OCI-LY1 (cell line): Measurements from ENCODE around the gene PJA2.
A peak's percentile ranks its signal among the peaks of the same experiment; 100 is the strongest.

Experiments used
- H2AFZ ChIP-seq: fragments of 200-600 bp; sonication (generic), shearing (Covaris generic); 2 replicates; pipeline ENCODE4 v1.6.0; 2014; ENCODE audit warnings: antibody characterized with exemption, mild to moderate bottlenecking, low read length
- H3F3A ChIP-seq: fragments of 200-600 bp; sonication (generic), shearing (Covaris generic); 2 replicates; pipeline ENCODE4 v1.6.0; 2014; ENCODE audit warnings: mild to moderate bottlenecking, antibody characterized with exemption, low read length, moderate library complexity; ENCODE audit not compliant: insufficient read depth
- H3K27ac ChIP-seq: fragments of 200-600 bp; sonication (generic); 2 replicates; pipeline ENCODE4 v1.5.1; 2014; ENCODE audit warnings: low read length, mixed run types, mild to moderate bottlenecking, low read depth; ENCODE audit not compliant: poor library complexity, severe bottlenecking
- H3K27me3 ChIP-seq: fragments of 200-600 bp; sonication (generic); 2 replicates; pipeline ENCODE4 v1.6.0; 2014; ENCODE audit warnings: antibody characterized with exemption, mild to moderate bottlenecking, low read length, moderate library complexity; ENCODE audit not compliant: insufficient read depth
- H3K36me3 ChIP-seq: fragments of 200-600 bp; sonication (generic); 2 replicates; pipeline ENCODE4 v1.6.1; 2014; ENCODE audit warnings: mild to moderate bottlenecking, antibody characterized with exemption, low read length, moderate library complexity, mixed read lengths; ENCODE audit not compliant: insufficient read depth
- H3K4me1 ChIP-seq: fragments of 200-600 bp; sonication (generic); 2 replicates; pipeline ENCODE4 v1.5.1; 2014; ENCODE audit warnings: mild to moderate bottlenecking, low read length, moderate library complexity; ENCODE audit not compliant: insufficient read depth, severe bottlenecking
- H3K4me2 ChIP-seq: fragments of 200-600 bp; sonication (generic), shearing (Covaris generic); 2 replicates; pipeline ENCODE4 v1.6.1; 2014; ENCODE audit warnings: low read length
- H3K4me3 ChIP-seq: fragments of 200-600 bp; sonication (generic); 2 replicates; pipeline ENCODE4 v1.5.1; 2014; ENCODE audit warnings: low read length, low read depth, mild to moderate bottlenecking, mixed read lengths; ENCODE audit not compliant: poor library complexity, severe bottlenecking
- H3K79me2 ChIP-seq: fragments of 200-600 bp; shearing (Covaris generic); 2 replicates; pipeline ENCODE4 v1.6.1; 2016; ENCODE audit warnings: mixed run types, low read length, mixed read lengths; ENCODE audit not compliant: insufficient read depth
- H3K9ac ChIP-seq: fragments of 200-600 bp; sonication (generic), shearing (Covaris generic); 2 replicates; pipeline ENCODE4 v1.6.1; 2014; ENCODE audit warnings: mild to moderate bottlenecking, low read length, mixed read lengths
- H3K9me2 ChIP-seq: fragments of 200-600 bp; sonication (generic), shearing (Covaris generic); 2 replicates; pipeline ENCODE4 v1.6.1; 2014; ENCODE audit warnings: low read depth, mild to moderate bottlenecking, low read length, mixed read lengths
- H3K9me3 ChIP-seq: fragments of 200-600 bp; shearing (Covaris generic); 2 replicates; pipeline ENCODE4 v1.6.1; 2014; ENCODE audit warnings: low read length, mixed read lengths
- H4K20me1 ChIP-seq: fragments of 200-600 bp; sonication (generic), shearing (Covaris generic); 2 replicates; pipeline ENCODE4 v1.6.0; 2016; ENCODE audit warnings: mild to moderate bottlenecking, low read length; ENCODE audit not compliant: insufficient read depth
- CTCF ChIP-seq: fragments of 200-600 bp; sonication (generic), shearing (Covaris generic); IDR thresholded peaks from 2 replicates; pipeline ENCODE4 v1.5.1; 2017; ENCODE audit warnings: mild to moderate bottlenecking, antibody characterized with exemption, low read length, moderate library complexity, mixed read lengths
- EZH2 ChIP-seq: fragments of 200-600 bp; sonication (generic), shearing (Covaris generic); IDR thresholded peaks from 2 replicates; pipeline ENCODE4 v1.8.0; 2017; ENCODE audit warnings: borderline replicate concordance, mixed run types, mild to moderate bottlenecking, antibody characterized with exemption, low read length, moderate library complexity, mixed read lengths

The PJA2 gene

GRCh38 chr5:109374625-109375024 is 35.1 kb downstream of the PJA2 start:
- Histone ChIP-seq H3K27me3 (no peaks in the 10 kb centered on the region), H3K36me3 (peaks cover 53% of the 10 kb centered on the region), H3K4me1 (no peaks in the 10 kb centered on the region), H4K20me1 (no peaks in the 10 kb centered on the region), H3K9ac (no peak overlapping the region), H3K4me2 (no peak overlapping the region), H3F3A (no peaks in the 10 kb centered on the region), H3K27ac (no peak overlapping the region), H3K9me2 (no peaks in the 10 kb centered on the region), H2AFZ (no peak overlapping the region), H3K4me3 (no peak overlapping the region), H3K9me3 (no peaks in the 10 kb centered on the region), H3K79me2 (0 out of 2 replicates have a peak, but pooled peaks cover 4% of the 10 kb centered on the region)
- TF ChIP-seq EZH2 (no peak), CTCF (peak; percentile 30)

GRCh38 chr5:109373932-109374331 is 35.8 kb downstream of the PJA2 start:
- 0 out of 2 replicates have a peak, but pooled peaks cover 4% of the 10 kb centered on the region for H3K79me2 ChIP-seq

GRCh38 chr5:109370343-109370742 is 39.4 kb downstream of the PJA2 start:
- TF ChIP-seq EZH2 (no peak), CTCF (no peak)
- Histone ChIP-seq H3K9me3 (peaks cover 8% of the 10 kb centered on the region; the same call in 1 of the 2 replicates), H4K20me1 (no peaks in the 10 kb centered on the region), H3K79me2 (no peaks in the 10 kb centered on the region), H3K27ac (no peak overlapping the region), H3K27me3 (no peaks in the 10 kb centered on the region), H3K4me2 (no peak overlapping the region), H2AFZ (no peak overlapping the region), H3K36me3 (peaks cover 61% of the 10 kb centered on the region), H3K4me3 (no peak overlapping the region), H3K4me1 (no peaks in the 10 kb centered on the region), H3K9ac (no peak overlapping the region), H3K9me2 (no peaks in the 10 kb centered on the region), H3F3A (no peaks in the 10 kb centered on the region)

More at GRCh38 chr5:109373932-109374331, 35.8 kb downstream of the PJA2 start:
- Histone ChIP-seq H3K4me1 (no peaks in the 10 kb centered on the region), H3K27ac (no peak overlapping the region), H2AFZ (no peak overlapping the region), H4K20me1 (no peaks in the 10 kb centered on the region), H3K9ac (no peak overlapping the region), H3K9me3 (peaks cover under 1% of the 10 kb centered on the region; the same call in 1 of the 2 replicates), H3F3A (no peaks in the 10 kb centered on the region), H3K4me3 (no peak overlapping the region), H3K27me3 (no peaks in the 10 kb centered on the region), H3K9me2 (no peaks in the 10 kb centered on the region), H3K4me2 (no peak overlapping the region), H3K36me3 (peaks cover 53% of the 10 kb centered on the region)
- TF ChIP-seq EZH2 (no peak), CTCF (no peak)
